SH-SY5Y (cell line): Measurements from ENCODE around the gene KCNK6.

ENCODE experiments used
- GATA2 ChIP-seq: IDR thresholded peaks from 2 replicates; pipeline ENCODE4 v1.6.1; 2011; ENCODE audit warnings: mild to moderate bottlenecking, low read depth, low read length
- GATA3 ChIP-seq: IDR thresholded peaks from 2 replicates; pipeline ENCODE4 v1.6.1; 2011; ENCODE audit warnings: low read depth, mild to moderate bottlenecking, low read length, moderate library complexity

DNA sequence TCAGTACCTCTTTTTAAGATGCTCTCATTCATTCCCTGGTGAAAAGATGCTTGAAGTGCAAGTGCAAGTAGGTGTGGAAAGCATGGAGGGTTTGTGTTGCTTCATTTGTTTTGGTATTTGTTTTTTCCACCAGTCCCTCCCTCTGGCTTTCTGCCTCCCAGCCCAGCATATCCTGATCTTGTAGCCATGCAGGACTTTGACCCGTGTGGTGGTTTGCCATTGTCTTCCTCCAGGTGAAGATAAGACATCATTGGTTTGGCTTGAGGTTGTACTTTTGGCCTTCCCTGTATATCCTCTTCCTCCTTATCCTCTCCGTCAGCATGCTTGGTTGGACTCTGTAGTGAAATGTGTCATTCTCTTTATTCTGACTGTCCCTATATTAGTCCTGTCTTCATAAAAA, 46.1 kb upstream of the KCNK6 start:
- no peak for TF ChIP-seq GATA2
- TF ChIP-seq GATA3: no peak
